Karpas-422 (cell line): ENCODE data around the gene HOXA9. TPM values are rescaled to one million over a fixed set of nuclear protein-coding genes. Genes with fewer than 3 reads are reported as not detected.

ENCODE experiments used
- DNase-seq: peaks from one replicate; pipeline ENCODE4 v3.0.0-alpha.2; 2015
- H2AFZ ChIP-seq: fragments of 200-600 bp; sonication (generic); 2 replicates; pipeline ENCODE4 v1.6.1; 2014; ENCODE audit warnings: antibody characterized with exemption, low read length, mixed read lengths
- H3K27ac ChIP-seq: fragments of 200-600 bp; sonication (generic); 2 replicates; pipeline ENCODE4 v1.5.1; 2014; ENCODE audit warnings: mild to moderate bottlenecking, low read length, moderate library complexity
- H3K27me3 ChIP-seq: fragments of 200-600 bp; sonication (generic); 2 replicates; pipeline ENCODE4 v1.6.1; 2014; ENCODE audit warnings: low read length, mixed read lengths
- H3K36me3 ChIP-seq: fragments of 200-600 bp; sonication (generic); 2 replicates; pipeline ENCODE4 v1.6.1; 2014; ENCODE audit warnings: low read length, mixed read lengths; ENCODE audit not compliant: insufficient read depth
- H3K4me1 ChIP-seq: fragments of 200-600 bp; sonication (generic); 2 replicates; pipeline ENCODE4 v1.6.1; 2014; ENCODE audit warnings: mild to moderate bottlenecking, low read length, mixed read lengths
- H3K4me2 ChIP-seq: fragments of 200-600 bp; sonication (generic); 2 replicates; pipeline ENCODE4 v1.6.1; 2014; ENCODE audit warnings: low read length, low read depth, mild to moderate bottlenecking; ENCODE audit not compliant: poor library complexity, severe bottlenecking
- H3K4me3 ChIP-seq: fragments of 200-600 bp; sonication (generic); 2 replicates; pipeline ENCODE4 v1.5.1; 2014; ENCODE audit warnings: mild to moderate bottlenecking, antibody characterized with exemption, low read length, mixed read lengths
- H3K79me2 ChIP-seq: fragments of 200-600 bp; sonication (generic); 2 replicates; pipeline ENCODE4 v1.6.1; 2014; ENCODE audit warnings: mild to moderate bottlenecking, low read length, mixed read lengths
- H3K9ac ChIP-seq: fragments of 200-600 bp; sonication (generic); 2 replicates; pipeline ENCODE4 v1.6.0; 2014; ENCODE audit warnings: low read length
- H3K9me2 ChIP-seq: fragments of 200-600 bp; sonication (generic), shearing (Covaris generic); replicated peaks from 2 replicates; pipeline ENCODE4 v1.6.0; 2014; ENCODE audit warnings: mild to moderate bottlenecking, low read length, moderate library complexity; ENCODE audit not compliant: insufficient read depth
- H3K9me3 ChIP-seq: fragments of 300-700, 200-600 bp; sonication (generic); 2 replicates; pipeline ENCODE4 v1.6.1; 2014; ENCODE audit warnings: low read length, mixed read lengths
- H4K20me1 ChIP-seq: fragments of 200-600 bp; sonication (generic); 2 replicates; pipeline ENCODE4 v1.6.1; 2014; ENCODE audit warnings: mild to moderate bottlenecking, antibody characterized with exemption, low read length, low read depth; ENCODE audit not compliant: insufficient read depth
- total RNA-seq: library from RNA; depleted of rRNA; stranded (reverse); fragments of >200 nt; shearing (Covaris generic); gene quantifications from 2 replicates; pipeline ENCODE4 v1.2.3, GENCODE V29; 2014; ENCODE audit warnings: low replicate concordance

The HOXA9 gene
- total RNA-seq, 1 experiment from 2014 or later: not detected

GRCh38 chr7:27145165-27145913 lies 20.0 kb downstream of the HOXA9 start:
- peaks cover 16% of the 10 kb centered on the region for H3K4me1 ChIP-seq
- no peaks in the 10 kb centered on the region for H3K9me3 ChIP-seq
- H3K9ac ChIP-seq: no peak overlapping the region

DNA sequence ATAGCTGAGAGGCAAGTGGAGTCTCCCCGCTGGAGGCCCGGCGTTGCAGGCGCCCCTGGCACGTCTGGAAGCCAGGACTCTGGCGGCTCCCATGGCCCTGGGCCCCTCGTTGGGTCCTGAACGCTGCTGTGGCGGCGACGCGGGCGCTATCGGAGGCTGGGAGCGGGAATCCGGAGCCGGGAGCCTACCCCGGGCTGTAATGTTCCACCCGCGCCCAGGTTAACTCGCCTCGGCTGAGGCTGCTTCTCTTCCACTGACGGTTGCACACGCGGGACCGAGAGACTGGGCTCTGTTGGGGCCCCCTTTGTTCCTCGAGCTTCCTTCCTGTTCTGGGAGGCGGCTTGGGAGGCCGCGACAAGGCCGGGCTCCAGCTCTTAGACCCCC lies 20.6 kb downstream of the HOXA9 start:
- Histone ChIP-seq H3K4me1 (peaks cover 16% of the 10 kb centered on the region), H3K9me2 (no peaks in the 10 kb centered on the region), H3K36me3 (peaks cover 11% of the 10 kb centered on the region; the same call in 1 of the 2 replicates), H3K9ac (no peak overlapping the region), H2AFZ (no peak overlapping the region), H3K4me3 (no peak overlapping the region), H3K9me3 (no peaks in the 10 kb centered on the region), H3K27me3 (no peaks in the 10 kb centered on the region), H4K20me1 (no peaks in the 10 kb centered on the region), H3K4me2 (no peak overlapping the region), H3K79me2 (peaks cover 29% of the 10 kb centered on the region), H3K27ac (no peak overlapping the region)
- no peak for DNase-seq

More at GRCh38 chr7:27145165-27145913, 20.0 kb downstream of the HOXA9 start:
- no peak for DNase-seq
- Histone ChIP-seq H3K4me2 (no peak overlapping the region), H3K9me2 (no peaks in the 10 kb centered on the region), H2AFZ (no peak overlapping the region), H4K20me1 (no peaks in the 10 kb centered on the region), H3K36me3 (peaks cover 11% of the 10 kb centered on the region; the same call in 1 of the 2 replicates), H3K27ac (no peak overlapping the region), H3K27me3 (no peaks in the 10 kb centered on the region), H3K79me2 (peaks cover 35% of the 10 kb centered on the region), H3K4me3 (no peak overlapping the region)

DNA sequence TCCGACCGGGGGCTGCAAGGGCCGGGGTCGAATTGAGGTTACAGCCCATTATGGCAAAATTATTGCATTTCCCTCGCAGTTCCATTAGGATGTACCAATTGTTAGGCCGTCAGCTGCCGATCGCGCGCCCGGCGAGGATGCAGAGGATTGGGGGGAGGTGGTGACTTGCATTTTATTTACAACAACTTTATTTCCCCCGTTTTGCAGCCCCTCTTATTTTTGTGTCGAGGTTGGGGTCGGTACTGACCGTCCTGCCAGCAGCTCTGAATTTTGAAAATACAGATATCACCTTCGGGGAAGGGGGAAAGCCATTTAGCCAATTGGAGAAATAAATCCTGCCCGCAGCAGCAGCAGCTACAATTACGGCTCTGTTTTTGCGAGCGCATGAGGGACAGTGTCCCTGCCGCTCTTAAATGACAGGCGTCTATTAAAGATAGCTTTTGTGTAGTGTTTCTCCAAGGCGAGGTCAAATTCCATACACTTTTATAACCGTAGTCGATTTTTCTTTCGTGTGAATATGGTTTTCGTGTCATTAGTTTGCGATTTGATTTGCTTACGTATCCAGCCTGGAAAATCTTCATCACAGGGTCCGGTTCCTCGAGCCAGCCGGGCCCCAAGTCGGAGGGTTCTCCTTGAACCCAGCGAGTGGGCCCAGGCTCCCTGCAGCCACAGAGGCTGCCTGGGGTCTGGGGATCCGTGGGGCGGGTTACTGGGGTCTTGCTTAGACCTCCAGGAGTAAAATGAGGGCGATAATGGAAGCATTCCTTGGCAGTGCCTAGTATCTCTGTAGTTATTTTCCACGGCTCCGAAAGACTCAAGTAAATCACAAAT lies 21.2 kb downstream of the HOXA9 start:
- Histone ChIP-seq H2AFZ (no peak overlapping the region), H4K20me1 (no peaks in the 10 kb centered on the region), H3K4me2 (no peak overlapping the region), H3K9me3 (no peaks in the 10 kb centered on the region), H3K9ac (no peak overlapping the region), H3K79me2 (peaks cover 23% of the 10 kb centered on the region), H3K36me3 (peaks cover 11% of the 10 kb centered on the region; the same call in 1 of the 2 replicates), H3K4me3 (no peak overlapping the region), H3K9me2 (no peaks in the 10 kb centered on the region), H3K27ac (no peak overlapping the region), H3K4me1 (peaks cover 13% of the 10 kb centered on the region), H3K27me3 (no peaks in the 10 kb centered on the region)
- DNase-seq: no peak

DNA sequence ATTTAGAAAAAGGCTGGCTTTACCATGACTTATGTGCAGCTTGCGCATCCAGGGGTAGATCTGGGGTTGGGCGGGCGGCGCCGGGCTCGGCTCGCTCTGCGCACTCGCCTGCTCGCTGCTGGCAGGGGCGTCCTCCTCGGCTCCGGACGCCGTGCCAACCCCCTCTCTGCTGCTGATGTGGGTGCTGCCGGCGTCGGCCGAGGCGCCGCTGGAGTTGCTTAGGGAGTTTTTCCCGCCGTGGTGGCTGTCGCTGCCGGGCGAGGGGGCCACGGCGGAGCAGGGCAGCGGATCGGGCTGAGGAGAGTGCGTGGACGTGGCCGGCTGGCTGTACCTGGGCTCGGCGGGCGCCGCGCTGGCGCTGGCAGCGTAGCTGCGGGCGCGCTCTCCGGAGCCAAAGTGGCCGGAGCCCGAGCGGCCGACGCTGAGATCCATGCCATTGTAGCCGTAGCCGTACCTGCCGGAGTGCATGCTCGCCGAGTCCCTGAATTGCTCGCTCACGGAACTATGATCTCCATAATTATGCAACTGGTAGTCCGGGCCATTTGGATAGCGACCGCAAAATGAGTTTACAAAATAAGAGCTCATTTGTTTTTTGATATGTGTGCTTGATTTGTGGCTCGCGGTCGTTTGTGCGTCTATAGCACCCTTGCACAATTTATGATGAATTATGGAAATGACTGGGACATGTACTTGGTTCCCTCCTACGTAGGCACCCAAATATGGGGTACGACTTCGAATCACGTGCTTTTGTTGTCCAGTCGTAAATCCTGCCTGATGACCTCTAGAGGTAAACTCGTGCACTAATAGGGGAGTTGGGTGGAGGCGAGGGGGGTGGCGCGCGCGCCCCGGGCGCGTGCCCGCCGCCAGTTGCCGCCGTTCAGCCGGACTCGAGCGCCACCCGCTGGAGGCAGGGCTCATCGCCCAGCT lies 22.1 kb downstream of the HOXA9 start, which contains the start of gene HOXA5:
HOXA5 (minus strand) TSS at position 659 of the 927 bp plus-strand sequence; CDS start at position 585, 74 bp downstream.
- H3K4me2 ChIP-seq: no peak within 1 kb of the TSS
- no peak within 1 kb of the TSS for H3K9ac ChIP-seq
- peaks cover 14% of the 10 kb centered on the region for H3K79me2 ChIP-seq
- no peaks in the 10 kb centered on the region for H3K9me3 ChIP-seq
- H3K36me3 ChIP-seq: peaks cover 13% of the 10 kb centered on the region; the same call in 1 of the 2 replicates
- H3K27me3 ChIP-seq: no peaks in the 10 kb centered on the region
- peaks cover 4% of the 10 kb centered on the region for H3K4me1 ChIP-seq
- H4K20me1 ChIP-seq: no peaks in the 10 kb centered on the region
- no peak within 1 kb of the TSS for H3K27ac ChIP-seq
- no peak within 1 kb of the TSS for H2AFZ ChIP-seq
- no peaks in the 10 kb centered on the region for H3K9me2 ChIP-seq
- no peak within 1 kb of the TSS for H3K4me3 ChIP-seq
- DNase-seq: no peak

- H3K36me3 ChIP-seq: peaks cover 19% of the 10 kb centered on the region; the same call in 1 of the 2 replicates
- H3K4me3 ChIP-seq: no peak overlapping the region
- no peaks in the 10 kb centered on the region for H3K4me1 ChIP-seq
- H3K9ac ChIP-seq: no peak overlapping the region
- no peaks in the 10 kb centered on the region for H3K9me2 ChIP-seq
- H3K79me2 ChIP-seq: peaks cover 10% of the 10 kb centered on the region; the same call in 1 of the 2 replicates
- H3K27ac ChIP-seq: no peak overlapping the region
- no peaks in the 10 kb centered on the region for H3K27me3 ChIP-seq
- H4K20me1 ChIP-seq: no peaks in the 10 kb centered on the region
- no peak overlapping the region for H2AFZ ChIP-seq
- no peaks in the 10 kb centered on the region for H3K9me3 ChIP-seq
- DNase-seq: no peak
- no peak overlapping the region for H3K4me2 ChIP-seq
Observed at GRCh38 chr7:27142580-27143022, 22.7 kb downstream of the HOXA9 start.

- Histone ChIP-seq H3K79me2 (peaks cover 7% of the 10 kb centered on the region; the same call in 1 of the 2 replicates), H3K4me2 (no peak overlapping the region)
Observed at GRCh38 chr7:27141923-27142579, 23.3 kb downstream of the HOXA9 start.

GRCh38 chr7:27141137-27141922 lies 24.0 kb downstream of the HOXA9 start:
- Histone ChIP-seq H3K27ac (no peak overlapping the region), H3K9me3 (no peaks in the 10 kb centered on the region), H3K36me3 (peaks cover 20% of the 10 kb centered on the region; the same call in 1 of the 2 replicates), H4K20me1 (no peaks in the 10 kb centered on the region), H2AFZ (no peak overlapping the region), H3K4me1 (no peaks in the 10 kb centered on the region), H3K4me3 (no peak overlapping the region), H3K9ac (no peak overlapping the region), H3K79me2 (peaks cover 5% of the 10 kb centered on the region; the same call in 1 of the 2 replicates), H3K9me2 (no peaks in the 10 kb centered on the region), H3K27me3 (no peaks in the 10 kb centered on the region), H3K4me2 (no peak overlapping the region)
- no peak for DNase-seq

More at GRCh38 chr7:27141923-27142579, 23.3 kb downstream of the HOXA9 start:
- H3K36me3 ChIP-seq: peaks cover 20% of the 10 kb centered on the region; the same call in 1 of the 2 replicates
- H3K4me3 ChIP-seq: no peak overlapping the region
- H4K20me1 ChIP-seq: no peaks in the 10 kb centered on the region
- no peak overlapping the region for H2AFZ ChIP-seq
- H3K9ac ChIP-seq: no peak overlapping the region
- H3K27ac ChIP-seq: no peak overlapping the region
- H3K9me2 ChIP-seq: no peaks in the 10 kb centered on the region
- H3K9me3 ChIP-seq: no peaks in the 10 kb centered on the region
- no peak for DNase-seq
- H3K4me1 ChIP-seq: no peaks in the 10 kb centered on the region
- H3K27me3 ChIP-seq: no peaks in the 10 kb centered on the region
